ENCODE measurements around the gene C14orf119.

C14orf119 gene

DNA sequence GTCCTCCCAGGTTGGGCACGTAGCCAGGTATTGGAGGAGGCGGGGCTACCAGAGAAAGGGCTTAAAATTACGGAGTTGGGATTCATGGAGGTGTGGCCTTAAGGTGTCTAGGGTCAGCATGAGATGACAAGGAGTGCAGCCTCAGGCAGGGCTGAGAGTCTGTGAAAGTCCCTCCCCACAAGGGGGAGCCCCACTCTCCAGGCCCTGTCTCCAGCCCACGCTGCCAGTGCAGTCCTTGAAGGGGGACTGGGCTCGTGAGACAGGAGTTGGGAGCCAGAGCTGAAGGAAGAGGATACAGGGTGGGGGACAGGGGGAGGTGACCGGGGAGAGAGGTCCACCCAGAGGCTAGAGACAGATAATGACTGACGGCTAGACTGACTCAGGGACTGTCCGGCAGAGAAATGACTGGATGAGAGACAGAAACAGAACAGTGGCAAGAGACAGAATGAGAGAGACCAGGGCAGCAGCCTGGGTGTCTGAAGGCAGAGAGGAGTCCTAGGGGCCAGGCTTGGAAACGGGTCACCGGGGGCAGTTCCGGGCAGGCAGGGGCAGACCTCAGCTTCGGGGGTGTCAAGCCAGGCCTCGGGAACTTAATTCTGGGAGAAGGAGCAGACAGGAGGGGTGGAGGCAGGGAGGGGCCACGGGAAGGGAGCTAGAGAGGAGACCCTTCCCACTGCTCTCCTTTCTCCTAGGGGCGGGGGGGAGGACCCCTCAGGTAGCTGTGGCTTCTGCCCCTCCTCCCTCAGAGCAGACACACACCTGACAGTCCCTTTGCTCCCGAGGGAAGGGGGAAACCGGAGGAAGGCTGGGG lies 39.0 kb upstream of the C14orf119 start:
- peak; percentile 83 for DNase-seq (ENCODE audit: low spot score)
- CTCF ChIA-PET = interaction anchor here (0.6 to 4.5 kb wide), 17 partner anchors 10 to 306 kb away, joined by 3 to 69 read pairs (median 3); partner anchors contain the start of genes ACIN1, C14orf119 and HAUS4
- peak; percentile 80 for TF ChIP-seq CTCF (conservative IDR thresholded peaks at IDR 0.05; ENCODE audit: low read depth)
- POLR2A ChIA-PET (ENCODE audit: low non-redundant PET) = no interaction called here
- H3K27ac ChIP-seq = peak overlapping the region; percentile 95

DNA sequence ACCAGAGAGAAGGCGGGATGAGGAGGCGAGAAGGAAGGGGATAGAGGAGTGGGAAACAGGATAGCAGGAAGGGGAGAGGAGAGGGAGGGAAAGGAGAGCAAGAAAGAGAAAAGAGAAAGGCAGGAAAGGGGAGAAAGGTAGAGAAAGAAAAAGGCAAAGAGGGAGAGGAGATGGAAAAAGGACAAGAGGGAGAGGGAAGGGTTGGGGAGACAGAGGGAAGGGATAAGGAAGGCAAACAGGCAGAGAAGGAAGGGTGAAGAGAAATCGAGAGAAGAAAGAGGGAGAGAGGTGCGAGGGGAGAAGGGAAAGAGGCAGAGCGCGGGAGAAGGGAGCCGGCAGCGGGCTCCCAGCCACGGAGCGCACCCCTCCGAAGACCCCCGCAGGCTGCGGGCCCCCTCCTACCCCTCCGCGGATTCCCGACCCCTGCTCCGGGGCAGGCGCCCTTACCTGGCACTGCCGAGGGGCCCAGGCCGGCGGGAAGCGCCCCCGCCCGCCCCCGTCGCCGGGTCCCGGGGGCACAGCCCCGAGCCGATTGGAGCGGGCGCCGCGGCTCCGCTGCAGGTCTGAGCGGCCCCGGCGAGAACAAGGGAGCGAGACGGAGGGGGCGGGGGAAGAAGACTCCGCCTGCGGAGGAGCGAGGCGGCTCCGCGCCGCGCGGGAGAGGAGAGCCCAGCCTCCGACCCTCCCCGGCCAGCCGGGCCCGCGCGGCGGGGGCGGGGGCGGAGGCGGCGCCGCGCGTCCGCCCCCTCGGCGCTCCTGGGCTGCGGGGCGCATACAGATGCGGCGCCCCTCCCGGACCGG lies 38.1 kb upstream of the C14orf119 start, which contains the start of gene CDH24:
Gene CDH24 (minus strand): TSS at position 565 of the 801 bp plus-strand sequence. CDS start 1,787 bp downstream, outside the sequence.
- peak within 1 kb of the TSS; percentile 95 for H3K27ac ChIP-seq

GRCh38 chr14:23057757-23058653 lies 37.3 kb upstream of the C14orf119 start:
- ChIA-PET POLR2A (ENCODE audit: low non-redundant PET) (interaction anchor here (1.2 kb wide), 1 partner anchor 72 kb away, joined by 7 read pairs; no protein-coding TSS in a partner anchor), CTCF (interaction anchor here (0.5 to 4.5 kb wide), 23 partner anchors 9 to 1250 kb away, joined by 3 to 69 read pairs (median 4); partner anchors contain the start of gene PRMT5)
- peak; percentile 93 for TF ChIP-seq CTCF (conservative IDR thresholded peaks at IDR 0.05; ENCODE audit: low read depth)
- peak; percentile 84 for DNase-seq (ENCODE audit: low spot score)
- peak overlapping the region; percentile 95 for H3K27ac ChIP-seq

More for the DNA sequence above, 38.1 kb upstream of the C14orf119 start, which contains the start of gene CDH24:
- TF ChIP-seq CTCF (conservative IDR thresholded peaks at IDR 0.05; ENCODE audit: low read depth) = no peak
- DNase-seq (ENCODE audit: low spot score) = peak; percentile 82
- ChIA-PET CTCF (interaction anchor here (0.5 to 4.5 kb wide), 31 partner anchors 8 to 305 kb away, joined by 3 to 69 read pairs (median 3); partner anchors contain the start of genes ACIN1, C14orf119 and HAUS4), POLR2A (ENCODE audit: low non-redundant PET) (interaction anchor here (1.2 kb wide), 1 partner anchor 71 kb away, joined by 7 read pairs; no protein-coding TSS in a partner anchor)

GRCh38 chr14:23058654-23059504 lies 36.4 kb upstream of the C14orf119 start:
- ChIA-PET POLR2A (ENCODE audit: low non-redundant PET) (interaction anchor here (1.2 kb wide), 1 partner anchor 72 kb away, joined by 7 read pairs; no protein-coding TSS in a partner anchor), CTCF (interaction anchor here (0.6 to 4.5 kb wide), 18 partner anchors 10 to 1251 kb away, joined by 3 to 69 read pairs (median 4); partner anchors contain the start of gene PRMT5)
- no peak for DNase-seq (ENCODE audit: low spot score)
- no peak for TF ChIP-seq CTCF (conservative IDR thresholded peaks at IDR 0.05; ENCODE audit: low read depth)
- peak overlapping the region; percentile 95 for H3K27ac ChIP-seq

GRCh38 chr14:23060536-23061260 lies 34.6 kb upstream of the C14orf119 start:
- peak overlapping the region; percentile 95 for H3K27ac ChIP-seq
- ChIA-PET POLR2A (ENCODE audit: low non-redundant PET) (interaction anchor here (0.7 kb wide), 1 partner anchor 53 kb away, joined by 8 read pairs; no protein-coding TSS in a partner anchor), CTCF (interaction anchor here (0.6 to 1.8 kb wide), 3 partner anchors 8 to 394 kb away, joined by 3 to 9 read pairs (median 9); no protein-coding TSS in a partner anchor)

More at GRCh38 chr14:23060536-23061260, 34.6 kb upstream of the C14orf119 start:
- no peak for TF ChIP-seq CTCF (conservative IDR thresholded peaks at IDR 0.05; ENCODE audit: low read depth)
- no peak for DNase-seq (ENCODE audit: low spot score)
